Nephron (organoid): ENCODE data around the gene CAD.

Experiments
- H3K27ac Mint-ChIP-seq, 3 experiments: 2 replicates each; pipeline ENCODE4 v1.8.0; 2020; ENCODE audit warnings: mixed read lengths in 3 of 3, mild to moderate bottlenecking in 2 of 3, moderate library complexity in 1 of 3
- H3K27me3 Mint-ChIP-seq: 2 replicates; pipeline ENCODE4 v1.8.0; 2021; ENCODE audit warnings: low read depth, mild to moderate bottlenecking, moderate library complexity, mixed read lengths
- H3K36me3 Mint-ChIP-seq: 2 replicates; pipeline ENCODE4 v1.8.0; 2020; ENCODE audit warnings: low read depth, mixed read lengths
- H3K4me1 Mint-ChIP-seq: 2 replicates; pipeline ENCODE4 v1.8.0; 2020; ENCODE audit warnings: mixed read lengths
- H3K4me3 Mint-ChIP-seq, 3 experiments: 2 replicates each; pipeline ENCODE4 v1.8.0; 2020; ENCODE audit warnings: mild to moderate bottlenecking in 3 of 3, mixed read lengths in 3 of 3, moderate library complexity in 2 of 3
- H3K9me3 Mint-ChIP-seq: 2 replicates; pipeline ENCODE4 v1.8.0; 2020; ENCODE audit warnings: mixed read lengths
- CTCF ChIP-seq, 3 experiments: fragments of 200-600 bp; sonication (generic); IDR thresholded peaks; one replicate each; pipeline ENCODE4 v1.5.0; 2021; ENCODE audit warnings: antibody characterized with exemption in 3 of 3; ENCODE audit not compliant: unreplicated experiment in 3 of 3

Gene CAD

GRCh38 chr2:27245116-27245515 lies 27.9 kb downstream of the CAD start:
- TF ChIP-seq CTCF (IDR thresholded peaks at IDR 0.05; ENCODE audit: unreplicated experiment in 3 of 3) = no peak
- H3K4me3 Mint-ChIP-seq = no peak overlapping the region
- H3K36me3 Mint-ChIP-seq = peaks cover 30% of the 10 kb centered on the region
- peaks cover 20% of the 10 kb centered on the region for H3K4me1 Mint-ChIP-seq
- no peaks in the 10 kb centered on the region for H3K9me3 Mint-ChIP-seq
- H3K27me3 Mint-ChIP-seq = no peaks in the 10 kb centered on the region
- H3K27ac Mint-ChIP-seq = no peak overlapping the region

- Mint-ChIP-seq H3K4me3 (no peak overlapping the region), H3K4me1 (peaks cover 20% of the 10 kb centered on the region), H3K9me3 (no peaks in the 10 kb centered on the region), H3K27me3 (no peaks in the 10 kb centered on the region), H3K27ac (no peak overlapping the region), H3K36me3 (peaks cover 25% of the 10 kb centered on the region)
- TF ChIP-seq CTCF (IDR thresholded peaks at IDR 0.05; ENCODE audit: unreplicated experiment in 3 of 3) = no peak
Measured at GRCh38 chr2:27245626-27246025, 28.5 kb downstream of the CAD start.

GRCh38 chr2:27247893-27248292 lies 30.7 kb downstream of the CAD start:
- Mint-ChIP-seq H3K4me3 (no peak overlapping the region), H3K4me1 (peaks cover 27% of the 10 kb centered on the region), H3K36me3 (peaks cover 9% of the 10 kb centered on the region), H3K27me3 (peaks cover 9% of the 10 kb centered on the region), H3K9me3 (no peaks in the 10 kb centered on the region), H3K27ac (peak overlapping the region; percentile 1 to 52 (median 43))
- TF ChIP-seq CTCF (IDR thresholded peaks at IDR 0.05; ENCODE audit: unreplicated experiment in 3 of 3) = no peak

- Mint-ChIP-seq H3K27ac (peak overlapping the region; percentile 68 to 96 (median 90)), H3K4me1 (peaks cover 27% of the 10 kb centered on the region), H3K27me3 (peaks cover 10% of the 10 kb centered on the region), H3K36me3 (no peaks in the 10 kb centered on the region), H3K4me3 (peak overlapping the region in 1 of 3 experiments; percentile 7), H3K9me3 (no peaks in the 10 kb centered on the region)
- no peak for TF ChIP-seq CTCF (IDR thresholded peaks at IDR 0.05; ENCODE audit: unreplicated experiment in 3 of 3)
Measured at GRCh38 chr2:27249159-27249890, 32.2 kb downstream of the CAD start.

GRCh38 chr2:27249891-27250651 lies 32.9 kb downstream of the CAD start:
- H3K9me3 Mint-ChIP-seq = no peaks in the 10 kb centered on the region
- H3K4me1 Mint-ChIP-seq = peaks cover 27% of the 10 kb centered on the region
- no peak overlapping the region for H3K4me3 Mint-ChIP-seq
- H3K27me3 Mint-ChIP-seq = peaks cover 17% of the 10 kb centered on the region
- peak; percentile 60 to 83 (median 77) for TF ChIP-seq CTCF (IDR thresholded peaks at IDR 0.05; ENCODE audit: unreplicated experiment in 3 of 3)
- H3K36me3 Mint-ChIP-seq = no peaks in the 10 kb centered on the region
- peak overlapping the region; percentile 68 to 96 (median 90) for H3K27ac Mint-ChIP-seq
